ENCODE results near the gene SLC6A13.
A peak's percentile ranks its signal among the peaks of the same experiment; 100 is the strongest.
"Not testable (repeated sequence)": the region's sequence is repeated elsewhere in the genome, so short reads cannot be mapped to it uniquely, and the experiment has no call there.

The SLC6A13 gene

GRCh38 chr12:197911-198695 is 64.5 kb downstream of the SLC6A13 start:
- no peak for ATAC-seq
- no peak for DNase-seq

GRCh38 chr12:197347-197746 is 65.3 kb downstream of the SLC6A13 start:
- DNase-seq (no peak), ATAC-seq (no peak)

- ATAC-seq (no peak), DNase-seq (no peak)
These were observed 66.2 kb downstream of the SLC6A13 start for GRCh38 chr12:196436-196835.

- ATAC-seq = no peak
- no peak for DNase-seq
These were observed 66.7 kb downstream of the SLC6A13 start for GRCh38 chr12:195951-196350.

- DNase-seq (no peak), ATAC-seq (no peak)
These were observed 67.5 kb downstream of the SLC6A13 start for GRCh38 chr12:195156-195555.

GRCh38 chr12:194276-194675 is 68.4 kb downstream of the SLC6A13 start:
- ATAC-seq (no peak), DNase-seq (no peak)

GRCh38 chr12:193261-193660 is 69.4 kb downstream of the SLC6A13 start:
- DNase-seq = no peak
- ATAC-seq = no peak

- ATAC-seq = no peak
- no peak for DNase-seq
These were observed 71.1 kb downstream of the SLC6A13 start for GRCh38 chr12:191541-191940.

GRCh38 chr12:190881-191280 is 71.8 kb downstream of the SLC6A13 start:
- ATAC-seq = no peak

GRCh38 chr12:189622-189962 is 73.0 kb downstream of the SLC6A13 start:
- DNase-seq (no peak), ATAC-seq (no peak)

More at GRCh38 chr12:190881-191280, 71.8 kb downstream of the SLC6A13 start:
- no peak for DNase-seq

- peak; percentile 83 for ATAC-seq
- DNase-seq = peak; percentile 64
These were observed 73.6 kb downstream of the SLC6A13 start for GRCh38 chr12:188910-189621.

- ATAC-seq, DNase-seq: not testable (repeated sequence)
These were observed 74.4 kb downstream of the SLC6A13 start for GRCh38 chr12:187986-188909.

- DNase-seq (no peak), ATAC-seq (no peak)
These were observed 76.5 kb downstream of the SLC6A13 start for GRCh38 chr12:186006-186625.

GRCh38 chr12:185576-185955 is 77.1 kb downstream of the SLC6A13 start:
- no peak for DNase-seq

GRCh38 chr12:184811-185575 is 77.6 kb downstream of the SLC6A13 start:
- no peak for ATAC-seq
- DNase-seq = no peak

More at GRCh38 chr12:185576-185955, 77.1 kb downstream of the SLC6A13 start:
- no peak for ATAC-seq

- no peak for DNase-seq
- no peak for ATAC-seq
These were observed 80.2 kb downstream of the SLC6A13 start for GRCh38 chr12:182381-182892.

GRCh38 chr12:181921-182320 is 80.7 kb downstream of the SLC6A13 start:
- ATAC-seq (no peak), DNase-seq (no peak)

GRCh38 chr12:180445-180844 is 82.2 kb downstream of the SLC6A13 start:
- no peak for ATAC-seq
- DNase-seq = no peak

GRCh38 chr12:179885-180284 is 82.8 kb downstream of the SLC6A13 start:
- DNase-seq (no peak), ATAC-seq (no peak)

GRCh38 chr12:179131-179884 is 83.3 kb downstream of the SLC6A13 start:
- ATAC-seq (no peak), DNase-seq (no peak)

- ATAC-seq (no peak), DNase-seq (no peak)
These were observed 83.9 kb downstream of the SLC6A13 start for GRCh38 chr12:178829-179109.

All from stimulated activated naive CD8-positive, alpha-beta T cell treated with anti-CD3 and anti-CD28 coated beads, Interleukin-15, Interleukin-2, amounts not matched to agents 100 U/mL and 50 U/mL, for 24 hours (primary cell).